Kasumi-1 (cell line): ENCODE measurements around the gene C3orf20.
A peak's percentile ranks its signal among the peaks of the same experiment; 100 is the strongest.

Source experiments
- DNase-seq, 2 experiments: peaks; one replicate each; lab custom pipeline; 2025; lab: John Stamatoyannopoulos, UW

The C3orf20 gene

GRCh38 chr3:14674841-14675240 is at the start of gene C3orf20:
C3orf20 (plus strand) TSS chr3:14675141; CDS start chr3:14682714, 7,573 bp downstream.
- DNase-seq = no peak

GRCh38 chr3:14625443-14625842 is 49.5 kb upstream of the C3orf20 start:
- no peak for DNase-seq

- no peak for DNase-seq
These were observed 47.1 kb upstream of the C3orf20 start for GRCh38 chr3:14627815-14628214.

- no peak for DNase-seq
These were observed 46.5 kb upstream of the C3orf20 start for GRCh38 chr3:14628406-14628805.

GRCh38 chr3:14630404-14631100 is 44.4 kb upstream of the C3orf20 start:
- DNase-seq = no peak

- DNase-seq = no peak
These were observed 43.8 kb upstream of the C3orf20 start for GRCh38 chr3:14631101-14631497.

GRCh38 chr3:14631687-14632441 is 43.1 kb upstream of the C3orf20 start:
- no peak for DNase-seq

- DNase-seq = no peak
These were observed 42.5 kb upstream of the C3orf20 start for GRCh38 chr3:14632442-14632930.

- no peak for DNase-seq
These were observed 41.5 kb upstream of the C3orf20 start for GRCh38 chr3:14633417-14633816.

- DNase-seq = peak; percentile 62 to 64
These were observed 41.0 kb upstream of the C3orf20 start for GRCh38 chr3:14633819-14634424.

- no peak for DNase-seq
These were observed 40.1 kb upstream of the C3orf20 start for GRCh38 chr3:14634763-14635400.

- no peak for DNase-seq
These were observed 38.3 kb upstream of the C3orf20 start for GRCh38 chr3:14636496-14637087.

- no peak for DNase-seq
These were observed 34.8 kb upstream of the C3orf20 start for GRCh38 chr3:14640157-14640562.

GRCh38 chr3:14640734-14641133 is 34.2 kb upstream of the C3orf20 start:
- no peak for DNase-seq

- DNase-seq = no peak
These were observed 33.6 kb upstream of the C3orf20 start for GRCh38 chr3:14641346-14641745.

- DNase-seq = no peak
These were observed 29.5 kb upstream of the C3orf20 start for GRCh38 chr3:14645453-14645852.

GRCh38 chr3:14646131-14646573 is 28.8 kb upstream of the C3orf20 start:
- DNase-seq = no peak

- no peak for DNase-seq
These were observed 28.1 kb upstream of the C3orf20 start for GRCh38 chr3:14646589-14647413.

- no peak for DNase-seq
These were observed 26.7 kb upstream of the C3orf20 start for GRCh38 chr3:14647976-14648955.

GRCh38 chr3:14649466-14649865 is 25.5 kb upstream of the C3orf20 start:
- DNase-seq = no peak
